ENCODE measurements around the gene MN1. TPM values are rescaled to one million over a fixed set of nuclear protein-coding genes. Genes with fewer than 3 reads are reported as not detected.

Gene MN1
- total RNA-seq, 1 donor from 2014 or later: 5.9 TPM

DNA sequence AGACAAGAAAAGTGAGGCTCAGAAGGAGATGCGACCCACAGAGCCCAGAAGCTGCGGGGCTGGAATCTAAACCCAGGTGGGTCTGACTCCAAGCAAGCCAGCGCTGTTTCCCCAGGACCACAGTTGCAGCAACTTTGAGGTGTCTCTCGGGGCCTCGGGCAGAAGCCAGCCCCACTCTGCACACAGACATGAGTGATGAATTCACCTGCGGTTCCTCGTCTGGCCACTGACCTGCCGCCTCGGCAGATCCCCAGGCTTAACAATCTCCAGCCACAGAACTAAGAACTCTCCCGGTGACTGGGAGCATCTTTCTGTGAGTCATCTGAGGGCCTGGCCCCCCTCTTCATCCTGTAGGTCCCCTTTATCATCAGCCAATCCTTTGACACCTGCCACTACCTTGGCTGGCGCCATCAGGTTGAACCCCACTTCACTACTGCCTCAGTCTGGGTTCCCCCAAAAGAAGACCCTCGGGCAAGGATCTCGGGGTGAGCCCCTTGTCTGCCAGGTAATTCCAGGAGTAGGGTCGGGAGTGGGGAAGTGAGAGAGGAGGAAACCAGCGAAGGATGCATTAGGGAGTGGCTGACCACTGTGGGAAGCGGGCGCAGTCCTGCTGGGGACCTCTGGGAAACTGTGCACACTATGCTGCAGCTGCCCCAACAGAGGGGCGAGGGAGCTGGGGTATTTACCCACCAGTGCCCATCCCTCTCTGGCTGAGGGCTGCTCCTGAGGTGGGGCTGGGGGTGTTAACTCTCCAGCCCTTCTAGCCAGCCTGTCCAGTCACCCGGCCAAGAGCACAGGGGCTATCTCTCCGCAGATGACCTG is 33.0 kb upstream of the MN1 start:
- H3K27ac Mint-ChIP-seq: no peak overlapping the region
- no peaks in the 10 kb centered on the region for H3K4me1 Mint-ChIP-seq (ENCODE audit: low read depth)
- DNase-seq (ENCODE audit: low spot score, unreplicated experiment): no peak
- H3K36me3 Mint-ChIP-seq (ENCODE audit: insufficient read depth): peaks cover 2% of the 10 kb centered on the region
- H3K27me3 Mint-ChIP-seq: peaks cover 3% of the 10 kb centered on the region
- peaks cover 5% of the 10 kb centered on the region for H3K9me3 Mint-ChIP-seq (ENCODE audit: low read depth)
- TF ChIP-seq, protein P1, sequence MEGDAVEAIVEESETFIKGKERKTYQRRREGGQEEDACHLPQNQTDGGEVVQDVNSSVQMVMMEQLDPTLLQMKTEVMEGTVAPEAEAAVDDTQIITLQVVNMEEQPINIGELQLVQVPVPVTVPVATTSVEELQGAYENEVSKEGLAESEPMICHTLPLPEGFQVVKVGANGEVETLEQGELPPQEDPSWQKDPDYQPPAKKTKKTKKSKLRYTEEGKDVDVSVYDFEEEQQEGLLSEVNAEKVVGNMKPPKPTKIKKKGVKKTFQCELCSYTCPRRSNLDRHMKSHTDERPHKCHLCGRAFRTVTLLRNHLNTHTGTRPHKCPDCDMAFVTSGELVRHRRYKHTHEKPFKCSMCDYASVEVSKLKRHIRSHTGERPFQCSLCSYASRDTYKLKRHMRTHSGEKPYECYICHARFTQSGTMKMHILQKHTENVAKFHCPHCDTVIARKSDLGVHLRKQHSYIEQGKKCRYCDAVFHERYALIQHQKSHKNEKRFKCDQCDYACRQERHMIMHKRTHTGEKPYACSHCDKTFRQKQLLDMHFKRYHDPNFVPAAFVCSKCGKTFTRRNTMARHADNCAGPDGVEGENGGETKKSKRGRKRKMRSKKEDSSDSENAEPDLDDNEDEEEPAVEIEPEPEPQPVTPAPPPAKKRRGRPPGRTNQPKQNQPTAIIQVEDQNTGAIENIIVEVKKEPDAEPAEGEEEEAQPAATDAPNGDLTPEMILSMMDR (IDR thresholded peaks at IDR 0.05; ENCODE audit: unreplicated experiment): no peak
- no peak overlapping the region for H3K4me3 Mint-ChIP-seq (ENCODE audit: low read depth)

DNA sequence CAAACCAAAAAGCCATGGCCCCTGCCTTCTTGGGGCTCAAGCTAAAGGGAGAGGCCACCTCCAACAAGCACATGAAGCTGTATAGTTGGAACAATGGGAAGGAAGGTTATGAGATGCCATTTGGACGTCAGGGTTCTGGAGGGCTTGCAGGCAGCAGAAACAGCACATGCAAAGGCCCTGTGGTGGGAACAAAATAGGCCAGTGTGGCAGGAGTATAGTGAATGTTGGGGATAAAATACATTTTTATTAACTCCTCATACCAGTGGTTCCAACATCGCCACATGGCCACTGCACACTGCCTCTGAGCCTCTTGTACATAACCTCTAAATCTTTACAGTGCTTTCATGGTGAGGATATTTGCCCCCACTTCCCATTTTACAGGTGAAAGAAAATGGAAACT is 32.2 kb upstream of the MN1 start:
- DNase-seq (ENCODE audit: low spot score, unreplicated experiment): no peak
- H3K9me3 Mint-ChIP-seq (ENCODE audit: low read depth): peaks cover 5% of the 10 kb centered on the region
- TF ChIP-seq, protein P1 (IDR thresholded peaks at IDR 0.05; ENCODE audit: unreplicated experiment): no peak
- H3K36me3 Mint-ChIP-seq (ENCODE audit: insufficient read depth): peaks cover 2% of the 10 kb centered on the region
- peaks cover 3% of the 10 kb centered on the region for H3K27me3 Mint-ChIP-seq
- H3K4me3 Mint-ChIP-seq (ENCODE audit: low read depth): no peak overlapping the region
- H3K4me1 Mint-ChIP-seq (ENCODE audit: low read depth): no peaks in the 10 kb centered on the region
- H3K27ac Mint-ChIP-seq: no peak overlapping the region

DNA sequence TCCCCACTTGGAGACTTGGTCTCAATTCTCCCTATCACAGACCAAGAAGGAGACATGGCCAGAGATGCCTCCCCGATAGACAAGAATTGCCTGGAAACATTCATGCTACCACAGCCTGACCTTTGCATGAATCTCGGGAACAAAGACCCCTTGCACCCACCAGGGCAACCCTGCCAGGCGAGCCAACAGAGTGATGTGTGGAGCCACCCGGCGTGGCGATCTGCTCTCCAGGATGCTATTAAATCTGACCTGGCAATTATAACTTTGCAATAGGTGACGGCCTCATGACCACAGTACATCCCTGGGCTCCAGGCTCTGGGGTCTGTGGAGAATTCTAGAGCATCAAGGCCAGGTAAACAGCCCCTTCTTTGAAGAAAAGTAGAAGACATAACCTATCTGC is 31.1 kb upstream of the MN1 start:
- TF ChIP-seq, protein P1 (IDR thresholded peaks at IDR 0.05; ENCODE audit: unreplicated experiment): no peak
- no peaks in the 10 kb centered on the region for H3K4me1 Mint-ChIP-seq (ENCODE audit: low read depth)

DNA sequence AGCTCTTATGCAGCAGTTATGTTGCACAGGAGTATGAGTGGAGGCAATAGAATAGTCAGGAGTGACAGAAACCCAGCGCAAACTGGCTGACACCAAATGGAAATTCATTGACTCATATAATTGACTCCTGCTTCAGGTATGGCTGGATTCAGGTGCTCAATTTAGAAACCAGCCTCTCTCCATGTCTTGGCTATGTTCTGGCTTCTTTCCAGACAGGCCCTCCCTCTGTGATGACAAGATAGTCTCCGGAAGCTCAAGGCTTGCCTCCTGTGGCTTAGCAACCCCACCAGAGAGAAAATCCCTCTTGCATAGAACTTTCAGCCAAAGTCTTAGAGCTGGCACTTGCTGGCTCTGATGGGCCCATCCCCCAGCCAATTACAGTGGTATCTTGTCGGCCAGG is 28.1 kb upstream of the MN1 start:
- peaks cover 3% of the 10 kb centered on the region for H3K27me3 Mint-ChIP-seq
- no peak overlapping the region for H3K4me3 Mint-ChIP-seq (ENCODE audit: low read depth)
- TF ChIP-seq, protein P1 (IDR thresholded peaks at IDR 0.05; ENCODE audit: unreplicated experiment): no peak
- H3K9me3 Mint-ChIP-seq (ENCODE audit: low read depth): no peaks in the 10 kb centered on the region
- no peak for DNase-seq (ENCODE audit: low spot score, unreplicated experiment)
- no peak overlapping the region for H3K27ac Mint-ChIP-seq
- no peaks in the 10 kb centered on the region for H3K4me1 Mint-ChIP-seq (ENCODE audit: low read depth)
- no peaks in the 10 kb centered on the region for H3K36me3 Mint-ChIP-seq (ENCODE audit: insufficient read depth)

More for the DNA sequence above, 31.1 kb upstream of the MN1 start:
- Mint-ChIP-seq H3K36me3 (ENCODE audit: insufficient read depth) (no peaks in the 10 kb centered on the region), H3K27me3 (peaks cover 3% of the 10 kb centered on the region), H3K9me3 (ENCODE audit: low read depth) (peaks cover 3% of the 10 kb centered on the region), H3K27ac (no peak overlapping the region), H3K4me3 (ENCODE audit: low read depth) (no peak overlapping the region)
- no peak for DNase-seq (ENCODE audit: low spot score, unreplicated experiment)

DNA sequence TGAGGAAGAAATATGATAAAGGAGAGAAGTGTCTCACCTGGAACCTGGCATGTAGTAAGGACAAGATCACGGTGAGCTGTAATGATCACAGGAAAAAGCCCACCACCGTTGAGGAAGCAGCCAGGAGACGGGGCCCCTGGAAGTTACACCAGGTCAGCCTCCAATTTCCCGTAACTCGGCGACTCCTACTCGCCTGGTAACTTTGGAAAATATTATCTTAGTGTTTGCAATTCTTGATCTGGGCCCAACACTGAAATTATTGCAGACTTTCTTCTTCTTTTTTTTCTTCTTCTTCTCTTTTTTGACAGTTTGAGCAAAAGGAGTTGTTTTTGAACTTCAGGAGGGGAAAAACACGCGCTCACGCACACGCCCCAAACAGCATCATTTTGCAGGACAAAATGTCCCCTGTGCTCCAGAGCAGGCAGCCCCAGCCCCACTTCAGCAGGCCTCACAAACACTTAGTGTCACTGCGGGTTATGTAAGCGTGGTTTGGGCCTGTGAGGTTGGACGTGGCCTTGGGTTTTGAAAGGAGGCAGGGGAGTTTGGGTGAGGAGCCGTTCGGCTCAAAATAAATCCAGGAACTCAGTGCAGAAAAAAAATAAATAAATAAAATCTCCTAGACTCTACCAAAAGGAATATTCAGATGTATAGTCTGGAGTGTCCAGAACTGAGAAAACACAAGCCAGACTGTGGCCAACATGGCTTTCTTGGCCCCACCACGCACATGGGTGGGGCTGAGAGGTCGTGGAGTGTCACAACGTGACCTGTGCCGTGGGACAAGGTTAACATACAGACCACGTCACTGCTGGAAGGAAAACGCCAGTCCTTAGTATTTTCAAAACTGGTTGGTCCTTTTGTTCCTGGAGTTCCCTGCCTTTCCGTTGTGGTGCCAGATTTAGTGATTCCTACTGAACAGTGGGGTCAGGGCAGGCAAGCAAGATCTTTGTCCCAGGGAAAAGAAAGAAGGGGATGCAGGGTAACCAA is 26.3 kb upstream of the MN1 start:
- no peaks in the 10 kb centered on the region for H3K9me3 Mint-ChIP-seq (ENCODE audit: low read depth)
- H3K4me1 Mint-ChIP-seq (ENCODE audit: low read depth): no peaks in the 10 kb centered on the region
- H3K36me3 Mint-ChIP-seq (ENCODE audit: insufficient read depth): no peaks in the 10 kb centered on the region
- TF ChIP-seq, protein P1 (IDR thresholded peaks at IDR 0.05; ENCODE audit: unreplicated experiment): no peak
- no peak overlapping the region for H3K27ac Mint-ChIP-seq
- H3K4me3 Mint-ChIP-seq (ENCODE audit: low read depth): no peak overlapping the region
- DNase-seq (ENCODE audit: low spot score, unreplicated experiment): no peak
- no peaks in the 10 kb centered on the region for H3K27me3 Mint-ChIP-seq
